Measurements from ENCODE around the gene DNAJC27. TPM values are rescaled to one million over a fixed set of nuclear protein-coding genes. Genes with fewer than 3 reads are reported as not detected.
A peak's percentile ranks its signal among the peaks of the same experiment; 100 is the strongest.
"Not testable (repeated sequence)": the region's sequence is repeated elsewhere in the genome, so short reads cannot be mapped to it uniquely, and the experiment has no call there.

Gene DNAJC27
- total RNA-seq = 10 to 100 TPM in 2 of 6 donors, 1 to 10 TPM in 4; 4.4 to 16.8 (median 7.7) TPM

DNA sequence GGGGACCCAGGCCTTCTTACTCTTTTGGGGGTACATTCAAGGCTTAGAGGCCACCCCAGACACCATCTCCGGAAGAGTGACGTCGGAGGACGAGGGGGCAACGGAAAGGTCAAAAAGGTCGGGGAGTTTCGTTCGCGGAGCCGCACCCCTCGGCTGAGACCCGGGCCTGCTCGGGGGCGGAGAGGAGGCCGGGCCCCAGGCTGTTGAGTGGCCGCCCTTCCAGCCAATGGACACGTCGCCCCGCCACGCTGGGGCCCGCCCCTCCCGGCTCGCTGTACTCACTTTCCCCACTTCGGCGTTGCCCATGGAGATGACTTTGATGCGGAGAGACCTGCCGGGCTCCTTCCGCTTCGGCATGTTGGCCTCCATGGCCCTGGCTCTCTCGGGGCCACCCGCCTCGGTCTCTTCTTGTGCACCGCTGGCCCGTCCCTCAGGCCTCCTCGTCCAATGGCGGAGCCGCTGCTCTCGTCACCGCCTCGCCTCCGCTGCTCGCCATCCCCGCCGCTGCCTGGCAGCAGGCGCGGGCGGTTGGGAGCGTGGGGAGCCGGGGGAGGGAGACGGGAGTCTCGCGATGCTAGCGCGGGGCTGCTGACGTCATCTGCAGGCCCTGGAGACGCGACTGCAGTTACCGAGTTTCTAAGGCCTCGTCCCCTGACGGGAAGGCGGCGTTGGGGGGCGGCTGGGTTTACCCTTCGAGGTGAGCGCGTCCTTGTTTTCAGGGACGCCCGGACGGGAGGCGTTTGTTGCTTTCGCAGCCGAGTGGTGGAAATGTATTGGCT, at the start of gene DNAJC27:
Gene DNAJC27, minus strand, starts transcription at position 420 of the 779 bp plus-strand sequence. Its CDS starts 51 bp downstream, at position 369.
- H3K9me3 ChIP-seq = no peaks in the 10 kb centered on the region
- TF ChIP-seq EP300 (IDR thresholded peaks at IDR 0.05) (peak in 1 of 4 donors; percentile 64), POLR2AphosphoS5 (IDR thresholded peaks at IDR 0.05) (peak; percentile 97 to 99), POLR2A (IDR thresholded peaks at IDR 0.05) (peak; percentile 45 to 96 (median 92))
- TF ChIP-seq, protein P1, sequence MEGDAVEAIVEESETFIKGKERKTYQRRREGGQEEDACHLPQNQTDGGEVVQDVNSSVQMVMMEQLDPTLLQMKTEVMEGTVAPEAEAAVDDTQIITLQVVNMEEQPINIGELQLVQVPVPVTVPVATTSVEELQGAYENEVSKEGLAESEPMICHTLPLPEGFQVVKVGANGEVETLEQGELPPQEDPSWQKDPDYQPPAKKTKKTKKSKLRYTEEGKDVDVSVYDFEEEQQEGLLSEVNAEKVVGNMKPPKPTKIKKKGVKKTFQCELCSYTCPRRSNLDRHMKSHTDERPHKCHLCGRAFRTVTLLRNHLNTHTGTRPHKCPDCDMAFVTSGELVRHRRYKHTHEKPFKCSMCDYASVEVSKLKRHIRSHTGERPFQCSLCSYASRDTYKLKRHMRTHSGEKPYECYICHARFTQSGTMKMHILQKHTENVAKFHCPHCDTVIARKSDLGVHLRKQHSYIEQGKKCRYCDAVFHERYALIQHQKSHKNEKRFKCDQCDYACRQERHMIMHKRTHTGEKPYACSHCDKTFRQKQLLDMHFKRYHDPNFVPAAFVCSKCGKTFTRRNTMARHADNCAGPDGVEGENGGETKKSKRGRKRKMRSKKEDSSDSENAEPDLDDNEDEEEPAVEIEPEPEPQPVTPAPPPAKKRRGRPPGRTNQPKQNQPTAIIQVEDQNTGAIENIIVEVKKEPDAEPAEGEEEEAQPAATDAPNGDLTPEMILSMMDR (IDR thresholded peaks at IDR 0.05) = peak in 3 of 6 experiments; percentile 17 to 31 (median 20)
- H3K27me3 ChIP-seq = no peaks in the 10 kb centered on the region
- peak within 1 kb of the TSS; percentile 97 to 99 (median 98) for H3K27ac ChIP-seq
- ATAC-seq (ENCODE audit: low FRiP score in 2 of 2) (peak; percentile 97 to 99), DNase-seq (peak; percentile 97 to 100)
- H3K4me3 ChIP-seq = peak within 1 kb of the TSS; percentile 62 to 79 (median 73)
- peaks cover 0 to 9% (median 5%) of the 10 kb centered on the region in 4 donors for H3K4me1 ChIP-seq
- peaks cover 0 to 7% (median 1%) of the 10 kb centered on the region in 4 donors for H3K36me3 ChIP-seq
- 0 to 1% methylated on average over 25 to 52 of the region's 72 CpGs for WGBS, 2 donors

- Histone ChIP-seq H3K9me3 (no peaks in the 10 kb centered on the region), H3K4me1 (no peaks in the 10 kb centered on the region), H3K27me3 (no peaks in the 10 kb centered on the region), H3K4me3 (no peak overlapping the region), H3K27ac (no peak overlapping the region), H3K36me3 (no peaks in the 10 kb centered on the region)
- WGBS, 2 donors = 92% methylated on average over 7 of the region's 7 CpGs
- TF ChIP-seq, protein P1 (IDR thresholded peaks at IDR 0.05) = no peak
- TF ChIP-seq POLR2A (IDR thresholded peaks at IDR 0.05) (no peak), EP300 (IDR thresholded peaks at IDR 0.05) (no peak), POLR2AphosphoS5 (IDR thresholded peaks at IDR 0.05) (no peak)
- no peak for ATAC-seq (ENCODE audit: low FRiP score in 2 of 2)
- DNase-seq = no peak
Observed at GRCh38 chr2:25018681-25019080, 46.9 kb upstream of the DNAJC27 start.

DNA sequence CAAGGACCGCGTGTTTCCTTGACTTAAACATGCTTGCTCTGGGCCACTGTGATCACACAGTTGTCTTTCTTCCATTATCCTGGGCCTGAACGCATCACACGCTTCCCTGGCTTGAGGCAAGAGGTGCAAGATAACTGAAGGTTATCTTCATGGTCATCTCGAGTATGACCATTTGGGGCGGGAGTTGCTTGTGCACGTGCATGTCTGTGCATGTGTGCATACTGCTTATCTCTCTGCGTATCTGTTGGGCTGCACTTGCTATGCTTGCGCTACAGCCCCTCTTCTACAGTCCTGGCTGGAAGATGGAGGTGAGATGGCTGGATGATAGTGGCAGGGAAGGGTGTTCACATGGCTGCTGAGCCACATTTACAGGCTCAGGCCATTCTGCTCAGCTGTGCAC, 42.9 kb upstream of the DNAJC27 start:
- no peak for TF ChIP-seq POLR2A (IDR thresholded peaks at IDR 0.05)
- no peak for TF ChIP-seq POLR2AphosphoS5 (IDR thresholded peaks at IDR 0.05)
- TF ChIP-seq, protein P1 (IDR thresholded peaks at IDR 0.05) = no peak
- no peak for TF ChIP-seq EP300 (IDR thresholded peaks at IDR 0.05)
- Histone ChIP-seq H3K4me3 (no peak overlapping the region), H3K4me1 (no peaks in the 10 kb centered on the region), H3K27ac (no peak overlapping the region), H3K27me3 (no peaks in the 10 kb centered on the region), H3K36me3 (no peaks in the 10 kb centered on the region), H3K9me3 (no peaks in the 10 kb centered on the region)
- 91 to 93% methylated on average over 8 to 9 of the region's 9 CpGs for WGBS, 2 donors
- DNase-seq (no peak), ATAC-seq (ENCODE audit: low FRiP score in 2 of 2) (no peak)

DNA sequence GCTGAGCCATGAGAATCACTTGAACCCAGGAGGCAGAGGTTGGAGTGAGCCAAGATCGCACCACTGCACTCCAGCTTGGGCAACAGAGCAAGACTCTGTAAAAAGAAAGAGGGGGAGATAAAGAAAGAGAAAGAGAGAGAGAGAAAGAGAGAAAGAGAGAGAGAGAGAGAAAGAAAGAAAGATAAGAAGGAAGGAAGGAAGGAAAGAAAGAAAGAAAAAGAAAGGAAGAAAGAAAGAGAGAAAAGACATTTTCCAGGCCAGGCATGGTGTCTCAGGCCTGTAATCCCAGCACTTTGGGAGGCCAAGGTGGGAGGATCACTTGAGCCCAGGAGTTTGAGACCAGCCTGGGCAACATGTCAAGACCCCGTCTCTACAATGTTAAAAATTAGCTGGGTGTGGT, 39.6 kb upstream of the DNAJC27 start:
- not testable (repeated sequence) for H3K9me3 ChIP-seq; H3K36me3 ChIP-seq; H3K4me1 ChIP-seq; H3K27ac ChIP-seq; DNase-seq; ATAC-seq (ENCODE audit: low FRiP score in 2 of 2); H3K27me3 ChIP-seq; H3K4me3 ChIP-seq
- 84 to 98% methylated on average over 2 of the region's 2 CpGs for WGBS, 2 donors

GRCh38 chr2:25009954-25010353, 38.2 kb upstream of the DNAJC27 start:
- ATAC-seq (ENCODE audit: low FRiP score in 2 of 2) (peak in 1 of 2 donors; percentile 26), DNase-seq (no peak)
- H3K27ac ChIP-seq = no peak overlapping the region
- TF ChIP-seq, protein P1 (IDR thresholded peaks at IDR 0.05) = no peak
- TF ChIP-seq POLR2AphosphoS5 (IDR thresholded peaks at IDR 0.05) = no peak
- no peak for TF ChIP-seq POLR2A (IDR thresholded peaks at IDR 0.05)
- no peak for TF ChIP-seq EP300 (IDR thresholded peaks at IDR 0.05)
- H3K9me3 ChIP-seq = no peaks in the 10 kb centered on the region
- H3K4me1 ChIP-seq = no peaks in the 10 kb centered on the region
- WGBS, 2 donors = 61 to 68% methylated on average over 11 of the region's 11 CpGs
- H3K4me3 ChIP-seq = no peak overlapping the region
- H3K36me3 ChIP-seq = no peaks in the 10 kb centered on the region
- no peaks in the 10 kb centered on the region for H3K27me3 ChIP-seq

Measured in upper lobe of left lung (tissue), 6 donors.